WERI-Rb-1 (cell line): ENCODE data around the gene TMC6.

Experiments used
- DNase-seq: peaks from one replicate; pipeline ENCODE4 v3.0.0-alpha.2; 2020
- H3K27ac ChIP-seq: fragments of 250-450 bp; sonication (Bioruptor Pico); 2 replicates; pipeline ENCODE4 v1.5.1; 2020; ENCODE audit warnings: mild to moderate bottlenecking, moderate library complexity
- H3K27me3 ChIP-seq: fragments of 250-450 bp; sonication (Bioruptor Pico); 2 replicates; pipeline ENCODE4 v1.5.1; 2021; ENCODE audit warnings: mild to moderate bottlenecking, low read depth, moderate library complexity; ENCODE audit not compliant: insufficient read depth, severe bottlenecking
- H3K36me3 ChIP-seq: fragments of 250-450 bp; sonication (Bioruptor Pico); 2 replicates; pipeline ENCODE4 v1.5.1; 2020; ENCODE audit warnings: mild to moderate bottlenecking, moderate library complexity
- H3K4me3 ChIP-seq: 2 replicates; pipeline ENCODE4 v1.5.1; 2011; ENCODE audit warnings: low read depth, mild to moderate bottlenecking, control low read depth, low read length
- H3K9me3 ChIP-seq: fragments of 250-450 bp; sonication (Bioruptor Pico); 2 replicates; pipeline ENCODE4 v1.5.1; 2021; ENCODE audit warnings: mild to moderate bottlenecking, moderate library complexity; ENCODE audit not compliant: severe bottlenecking
- TF ChIP-seq, protein P1 (sequence below): IDR thresholded peaks from 2 replicates; pipeline ENCODE4 v1.5.1; 2011; ENCODE audit warnings: low read depth, mild to moderate bottlenecking, control low read depth, inconsistent platforms, low read length

Gene TMC6

DNA sequence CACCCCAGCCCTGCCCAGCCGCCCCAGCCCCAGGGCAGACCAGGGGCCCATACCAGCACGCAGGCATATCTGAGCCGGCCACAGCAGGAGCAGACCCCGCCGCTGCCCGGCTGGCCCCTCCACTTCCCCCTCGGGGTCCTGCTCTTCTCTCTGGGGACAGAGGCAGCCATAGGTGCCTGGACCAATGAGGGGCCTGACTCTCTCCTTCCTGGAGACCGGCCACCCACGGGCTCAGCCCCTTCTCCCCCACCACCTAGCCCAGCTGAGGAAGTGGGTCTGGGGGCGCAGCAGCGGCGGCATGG, 3.8 kb downstream of the TMC6 start:
- Histone ChIP-seq H3K27me3 (peaks cover 2% of the 10 kb centered on the region), H3K36me3 (peaks cover 4% of the 10 kb centered on the region; the same call in 1 of the 2 replicates), H3K4me3 (no peak overlapping the region), H3K9me3 (no peaks in the 10 kb centered on the region), H3K27ac (no peak overlapping the region)
- TF ChIP-seq, protein P1, sequence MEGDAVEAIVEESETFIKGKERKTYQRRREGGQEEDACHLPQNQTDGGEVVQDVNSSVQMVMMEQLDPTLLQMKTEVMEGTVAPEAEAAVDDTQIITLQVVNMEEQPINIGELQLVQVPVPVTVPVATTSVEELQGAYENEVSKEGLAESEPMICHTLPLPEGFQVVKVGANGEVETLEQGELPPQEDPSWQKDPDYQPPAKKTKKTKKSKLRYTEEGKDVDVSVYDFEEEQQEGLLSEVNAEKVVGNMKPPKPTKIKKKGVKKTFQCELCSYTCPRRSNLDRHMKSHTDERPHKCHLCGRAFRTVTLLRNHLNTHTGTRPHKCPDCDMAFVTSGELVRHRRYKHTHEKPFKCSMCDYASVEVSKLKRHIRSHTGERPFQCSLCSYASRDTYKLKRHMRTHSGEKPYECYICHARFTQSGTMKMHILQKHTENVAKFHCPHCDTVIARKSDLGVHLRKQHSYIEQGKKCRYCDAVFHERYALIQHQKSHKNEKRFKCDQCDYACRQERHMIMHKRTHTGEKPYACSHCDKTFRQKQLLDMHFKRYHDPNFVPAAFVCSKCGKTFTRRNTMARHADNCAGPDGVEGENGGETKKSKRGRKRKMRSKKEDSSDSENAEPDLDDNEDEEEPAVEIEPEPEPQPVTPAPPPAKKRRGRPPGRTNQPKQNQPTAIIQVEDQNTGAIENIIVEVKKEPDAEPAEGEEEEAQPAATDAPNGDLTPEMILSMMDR: no peak
- DNase-seq: no peak

DNA sequence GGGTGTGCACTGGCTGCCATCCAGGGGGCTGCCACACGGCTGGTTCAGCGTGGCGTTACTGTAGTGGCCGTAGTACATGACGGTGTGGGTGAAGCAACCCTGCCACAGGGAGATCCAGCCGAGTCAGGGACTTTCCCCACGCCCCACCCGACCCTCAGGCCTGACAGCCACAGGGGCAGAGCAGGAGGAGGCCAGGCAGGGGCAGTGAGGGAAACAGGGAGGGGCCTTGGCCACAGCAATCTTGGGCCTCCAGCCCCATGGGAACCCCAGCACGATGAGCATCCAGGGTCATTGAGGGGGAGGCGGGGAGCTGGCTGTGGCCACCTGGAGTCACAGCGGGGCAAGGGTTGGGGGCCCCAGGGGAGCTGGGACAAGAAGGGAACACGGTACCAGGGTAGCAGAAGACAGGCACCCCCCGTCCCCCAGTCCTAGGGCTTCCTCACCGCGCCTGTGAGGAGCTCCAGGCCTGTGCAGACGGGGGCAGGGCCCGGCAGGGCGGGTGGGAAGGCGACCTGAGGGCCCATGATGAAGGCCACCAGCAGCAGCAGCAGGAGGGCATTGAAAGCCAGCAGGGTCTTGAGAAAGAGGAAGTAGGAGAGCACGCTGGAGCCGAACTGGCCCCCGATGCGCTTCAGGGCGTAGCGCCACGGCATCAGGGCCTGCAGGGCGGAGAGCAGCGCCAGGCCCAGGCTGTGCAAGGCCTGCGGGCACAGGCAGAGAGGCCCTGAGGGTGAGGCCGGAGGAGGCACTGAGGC, 4.3 kb downstream of the TMC6 start:
- TF ChIP-seq, protein P1: no peak
- H3K4me3 ChIP-seq: no peak overlapping the region
- peaks cover 4% of the 10 kb centered on the region; the same call in 1 of the 2 replicates for H3K36me3 ChIP-seq
- no peaks in the 10 kb centered on the region for H3K9me3 ChIP-seq
- H3K27ac ChIP-seq: no peak overlapping the region
- DNase-seq: no peak
- peaks cover 2% of the 10 kb centered on the region for H3K27me3 ChIP-seq

DNA sequence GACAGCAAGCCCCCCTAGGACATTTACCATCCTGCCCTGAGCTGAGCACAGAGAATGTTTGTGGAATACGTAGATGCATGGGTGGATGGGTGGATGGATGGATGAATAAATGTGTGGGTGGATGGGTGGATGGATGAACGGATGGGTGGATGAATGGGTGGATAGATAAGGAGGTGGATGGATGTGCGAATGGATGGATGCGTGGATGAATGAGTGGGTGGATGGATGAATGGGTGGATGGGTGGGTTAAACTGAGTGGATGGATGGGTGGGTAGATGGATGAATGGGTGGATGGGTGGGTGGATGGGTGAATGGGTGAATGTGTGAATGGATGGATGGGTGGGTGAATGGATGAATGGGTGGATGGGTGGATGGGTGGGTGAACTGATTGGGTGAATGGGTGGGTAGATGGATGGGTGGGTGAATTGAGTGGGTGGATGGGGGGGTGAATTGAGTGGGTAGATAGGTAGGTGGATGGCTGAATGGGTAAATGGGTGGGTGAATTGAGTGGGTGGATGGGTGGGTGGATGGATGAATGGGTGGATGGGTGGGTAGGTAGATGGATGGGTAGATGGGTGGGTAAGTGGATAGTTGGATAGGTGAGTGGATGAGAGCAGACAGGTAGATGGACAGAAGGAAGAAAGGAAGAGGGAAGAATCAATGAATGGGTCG, 5.2 kb downstream of the TMC6 start:
- TF ChIP-seq, protein P1: no peak
- no peak for DNase-seq
- H3K4me3 ChIP-seq: no peak overlapping the region
- H3K36me3 ChIP-seq: peaks cover 4% of the 10 kb centered on the region; the same call in 1 of the 2 replicates
- H3K9me3 ChIP-seq: no peaks in the 10 kb centered on the region
- H3K27me3 ChIP-seq: peaks cover 2% of the 10 kb centered on the region
- no peak overlapping the region for H3K27ac ChIP-seq

DNA sequence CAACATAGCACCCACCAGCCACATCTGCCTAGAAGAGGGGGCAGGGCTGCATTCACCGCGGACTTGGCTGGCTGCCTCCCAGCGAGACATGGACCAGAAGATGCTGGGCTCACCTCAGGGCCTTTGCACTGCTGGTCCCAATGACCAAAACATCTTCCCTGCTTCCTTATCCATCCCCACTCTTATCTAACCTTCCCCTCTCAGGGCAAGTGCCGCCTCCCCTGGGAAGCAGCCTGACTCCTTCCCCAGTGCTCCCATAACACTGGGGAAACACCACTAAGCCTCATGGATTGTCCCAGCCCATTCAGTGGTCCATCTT, 5.7 kb downstream of the TMC6 start:
- DNase-seq: no peak
- TF ChIP-seq, protein P1: no peak
- H3K27ac ChIP-seq: no peak overlapping the region
- no peaks in the 10 kb centered on the region for H3K9me3 ChIP-seq
- peaks cover 2% of the 10 kb centered on the region for H3K27me3 ChIP-seq
- H3K4me3 ChIP-seq: no peak overlapping the region
- H3K36me3 ChIP-seq: peaks cover 4% of the 10 kb centered on the region; the same call in 1 of the 2 replicates

DNA sequence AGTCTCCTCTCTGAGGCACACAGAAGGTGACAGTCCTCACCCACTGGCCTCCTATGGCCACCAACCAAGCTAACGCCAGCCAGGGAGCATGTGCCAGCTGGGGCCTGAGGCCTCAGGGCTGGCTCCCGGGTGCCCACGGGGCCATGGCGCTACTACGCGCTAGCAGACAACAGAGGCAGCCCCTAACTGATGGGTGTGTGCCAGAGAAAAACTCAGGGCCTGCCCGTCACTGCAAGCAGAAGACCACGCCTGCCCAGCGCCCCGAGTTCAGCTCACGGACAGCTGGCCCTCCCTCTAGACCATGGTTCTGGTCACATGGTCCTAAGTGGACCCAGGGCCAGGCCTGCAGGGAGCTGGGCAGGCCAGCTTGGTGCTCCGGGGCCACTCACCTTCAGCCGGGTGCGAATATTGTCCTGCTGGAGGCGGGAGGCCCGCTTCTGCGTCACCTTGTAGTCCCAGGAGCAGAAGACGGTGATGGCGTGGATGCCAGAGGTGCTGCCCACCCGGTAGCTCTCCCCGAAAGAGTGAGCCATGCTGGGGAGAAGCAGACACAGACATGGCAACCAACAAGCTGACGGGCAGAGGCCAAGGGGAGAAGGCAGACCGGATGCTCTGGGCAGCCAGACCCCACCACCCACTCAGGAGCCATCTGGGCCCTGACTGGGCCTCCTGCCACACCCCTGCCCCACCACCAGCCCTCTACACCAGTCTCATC, 6.2 kb downstream of the TMC6 start:
- TF ChIP-seq, protein P1: no peak
- no peak overlapping the region for H3K4me3 ChIP-seq
- H3K27me3 ChIP-seq: peaks cover 2% of the 10 kb centered on the region
- H3K27ac ChIP-seq: no peak overlapping the region
- DNase-seq: no peak
- no peaks in the 10 kb centered on the region for H3K9me3 ChIP-seq
- peaks cover 4% of the 10 kb centered on the region; the same call in 1 of the 2 replicates for H3K36me3 ChIP-seq
